Liver (tissue), 9 donors: Measurements from ENCODE around the gene DST. TPM values are rescaled to one million over a fixed set of nuclear protein-coding genes. Genes with fewer than 3 reads are reported as not detected.
A peak's percentile ranks its signal among the peaks of the same experiment; 100 is the strongest.

Experiments
- DNase-seq: peaks from one replicate; pipeline ENCODE4 v3.0.0-alpha.2; 2017; ENCODE audit warnings: low spot score
- H3K27ac ChIP-seq, 2 donors: one replicate each; pipeline ENCODE4 v1.7.0; 2013; ENCODE audit warnings: inconsistent platforms in 2 of 2, low read length in 2 of 2, control low read depth in 1 of 2, low read depth in 1 of 2, mild to moderate bottlenecking in 1 of 2
- H3K27me3 ChIP-seq, 4 donors: one replicate each; pipeline versions ENCODE4 v1.6.1 to v1.7.0; 2013; ENCODE audit warnings: low read length in 3 of 4, inconsistent platforms in 1 of 4, mild to moderate bottlenecking in 1 of 4, moderate library complexity in 1 of 4; ENCODE audit not compliant: control insufficient read depth in 4 of 4, insufficient read depth in 4 of 4
- H3K36me3 ChIP-seq, 4 donors: one replicate each; pipeline versions ENCODE4 v1.6.1 to v1.7.0; 2013; ENCODE audit warnings: low read length in 3 of 4, mild to moderate bottlenecking in 3 of 4, low read depth in 1 of 4, moderate library complexity in 1 of 4; ENCODE audit not compliant: control insufficient read depth in 4 of 4, insufficient read depth in 3 of 4
- H3K4me1 ChIP-seq, 4 donors: one replicate each; pipeline versions ENCODE4 v1.6.1 to v1.7.0; 2013; ENCODE audit warnings: low read length in 3 of 4, mild to moderate bottlenecking in 3 of 4, moderate library complexity in 1 of 4; ENCODE audit not compliant: control insufficient read depth in 4 of 4, insufficient read depth in 4 of 4
- H3K4me3 ChIP-seq, 3 donors: one replicate each; pipeline versions ENCODE4 v1.6.1 to v1.7.0; 2013; ENCODE audit warnings: low read length in 3 of 3, control low read depth in 1 of 3, low read depth in 1 of 3, mild to moderate bottlenecking in 1 of 3
- H3K9ac ChIP-seq, 2 donors: one replicate each; pipeline ENCODE4 v1.7.0; 2013; ENCODE audit warnings: low read length in 2 of 2, mild to moderate bottlenecking in 2 of 2, moderate library complexity in 2 of 2, control low read depth in 1 of 2, low read depth in 1 of 2
- H3K9me3 ChIP-seq, 4 donors: one replicate each; pipeline versions ENCODE4 v1.6.1 to v1.7.0; 2013; ENCODE audit warnings: low read length in 3 of 4; ENCODE audit not compliant: control insufficient read depth in 4 of 4
- CTCF ChIP-seq: fragments of 150-350 bp; IDR thresholded peaks from 2 replicates; pipeline ENCODE4 v1.5.1; 2017; ENCODE audit warnings: improper control_type of control experiment, low read depth, low read length; ENCODE audit not compliant: missing input control
- EGR1 ChIP-seq, 2 donors: IDR thresholded peaks; 2 replicates each; pipeline ENCODE4 v1.6.1; 2016 to 2018; ENCODE audit warnings: antibody characterized with exemption in 2 of 2, low read depth in 2 of 2
- FOXA1 ChIP-seq: IDR thresholded peaks from 2 replicates; pipeline ENCODE4 v1.6.1; 2016; ENCODE audit warnings: antibody characterized with exemption
- FOXA2 ChIP-seq: IDR thresholded peaks from 2 replicates; pipeline ENCODE4 v1.6.1; 2016; ENCODE audit warnings: antibody characterized with exemption
- GABPA ChIP-seq, 2 donors: IDR thresholded peaks in 1 of 2; conservative IDR thresholded peaks in 1 of 2; 2 replicates each; pipeline ENCODE4 v1.6.1; 2016; ENCODE audit warnings: antibody characterized with exemption in 2 of 2, mild to moderate bottlenecking in 1 of 2, moderate library complexity in 1 of 2
- HNF4A ChIP-seq, 2 donors: conservative IDR thresholded peaks; 2 replicates each; pipeline ENCODE4 v1.6.1; 2016; ENCODE audit warnings: antibody characterized with exemption in 2 of 2, mild to moderate bottlenecking in 2 of 2
- HNF4G ChIP-seq: IDR thresholded peaks from 2 replicates; pipeline ENCODE4 v1.6.1; 2016; ENCODE audit warnings: antibody characterized with exemption
- JUND ChIP-seq, 2 donors: IDR thresholded peaks; 2 replicates each; pipeline ENCODE4 v1.6.1; 2016; ENCODE audit warnings: antibody characterized with exemption in 2 of 2
- MAX ChIP-seq: IDR thresholded peaks from 2 replicates; pipeline ENCODE4 v1.6.1; 2016; ENCODE audit warnings: antibody characterized with exemption
- RAD21 ChIP-seq, 2 donors: IDR thresholded peaks; 2 replicates each; pipeline ENCODE4 v1.6.1; 2016; ENCODE audit warnings: antibody characterized with exemption in 2 of 2, mild to moderate bottlenecking in 2 of 2
- REST ChIP-seq: IDR thresholded peaks from 2 replicates; pipeline ENCODE4 v1.6.1; 2016; ENCODE audit warnings: antibody characterized with exemption, mild to moderate bottlenecking
- SP1 ChIP-seq: IDR thresholded peaks from 2 replicates; pipeline ENCODE4 v1.6.1; 2018; ENCODE audit warnings: antibody characterized with exemption, mild to moderate bottlenecking
- TAF1 ChIP-seq: conservative IDR thresholded peaks from 2 replicates; pipeline ENCODE4 v1.6.1; 2016; ENCODE audit warnings: antibody characterized with exemption, mild to moderate bottlenecking
- YY1 ChIP-seq: IDR thresholded peaks from 2 replicates; pipeline ENCODE4 v1.6.1; 2016; ENCODE audit warnings: antibody characterized with exemption, mild to moderate bottlenecking
- ZBTB33 ChIP-seq: IDR thresholded peaks from 2 replicates; pipeline ENCODE4 v1.6.1; 2016; ENCODE audit warnings: antibody characterized with exemption
- WGBS: extraction: QIAGEN DNeasy Blood & Tissue Kit; methylation state at CpG from one replicate; pipeline ENCODE4 v1.1.7; 2013; 5-methylcytosine and 5-hydroxymethylcytosine counted together
- polyA plus RNA-seq, 2 donors: library from polyadenylated mRNA; stranded (reverse) in 1 of 2; unstranded in 1 of 2; fragments of 200-250 nt in 1 of 2; fragments of >200 nt in 1 of 2; fragmentation: Nextera tagmentation in 1 of 2; extraction: Ambion mirVana in 1 of 2; gene quantifications; one replicate each; pipeline versions ENCODE4 v1.2.1 to v1.2.3, GENCODE V29; 2013 to 2015
- total RNA-seq, 2 donors: library from RNA; depleted of rRNA; stranded (reverse); fragments of >200 nt; gene quantifications; one replicate each; pipeline ENCODE4 v1.2.3, GENCODE V29; 2014
- TF ChIP-seq, protein P1 (sequence below): IDR thresholded peaks from 2 replicates; pipeline ENCODE4 v1.6.1; 2016; ENCODE audit warnings: antibody characterized with exemption
- donor health status: healthy.
- donor health status: healthy.
- donor health status: healthy.
- donor health status: healthy.
- donor health status: healthy.

The DST gene
- total and polyA plus RNA-seq, 4 donors, result 30.5 to 234 (median 86.7) TPM

- WGBS, result 20% methylated on average over 1 of the region's 1 CpG
- no peaks in the 10 kb centered on the region for H3K9me3 ChIP-seq
- peak overlapping the region in 1 of 2 donors; percentile 32 for H3K27ac ChIP-seq
- no peak for DNase-seq
- peaks cover 0 to 5% (median 2%) of the 10 kb centered on the region in 4 donors for H3K4me1 ChIP-seq
- H3K4me3 ChIP-seq, result no peak overlapping the region
- H3K27me3 ChIP-seq, result no peaks in the 10 kb centered on the region
- H3K9ac ChIP-seq, result no peak overlapping the region
- peaks cover 0 to 39% (median 31%) of the 10 kb centered on the region in 4 donors for H3K36me3 ChIP-seq
- TF ChIP-seq SP1, result no peak
- TF ChIP-seq TAF1, result no peak
- no peak for TF ChIP-seq REST
- TF ChIP-seq RAD21 (IDR thresholded peaks at IDR 0.05), result no peak
- no peak for TF ChIP-seq JUND (IDR thresholded peaks at IDR 0.05)
- TF ChIP-seq CTCF, result no peak
- TF ChIP-seq, protein P1, sequence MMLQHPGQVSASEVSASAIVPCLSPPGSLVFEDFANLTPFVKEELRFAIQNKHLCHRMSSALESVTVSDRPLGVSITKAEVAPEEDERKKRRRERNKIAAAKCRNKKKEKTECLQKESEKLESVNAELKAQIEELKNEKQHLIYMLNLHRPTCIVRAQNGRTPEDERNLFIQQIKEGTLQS, result no peak
- TF ChIP-seq YY1, result no peak
- TF ChIP-seq HNF4G, result no peak
- no peak for TF ChIP-seq ZBTB33
- TF ChIP-seq MAX, result no peak
- TF ChIP-seq HNF4A (conservative IDR thresholded peaks at IDR 0.05), result no peak
Observed at GRCh38 chr6:56649053-56649769, 6.5 kb upstream of the DST start.

DNA sequence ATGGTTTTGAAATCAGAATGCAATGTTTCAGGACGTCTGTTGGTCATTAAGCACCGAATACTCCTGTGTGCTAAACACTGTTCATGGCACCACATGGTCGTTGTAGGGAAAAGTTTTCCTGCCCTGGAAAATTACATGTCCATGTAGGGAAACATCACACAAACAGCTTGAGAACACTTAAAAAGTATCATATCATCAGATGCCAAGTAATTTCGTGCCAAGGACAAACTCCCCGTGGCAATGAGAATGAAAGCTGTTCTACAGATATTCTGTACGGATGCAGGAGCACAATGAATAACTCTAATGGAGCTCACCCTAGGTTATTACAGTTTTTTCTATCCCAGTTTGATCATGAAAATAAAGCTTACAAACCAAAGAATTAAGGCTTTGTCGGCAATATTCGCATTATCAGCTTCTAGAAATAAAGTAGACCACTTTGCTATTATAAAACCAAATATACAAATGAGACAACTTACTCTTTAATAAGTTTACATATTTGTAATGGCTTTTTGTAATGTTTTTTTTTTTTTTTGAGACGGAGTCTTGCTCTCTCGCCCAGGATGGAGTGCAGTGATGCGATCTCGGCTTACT, 4.6 kb upstream of the DST start:
- peaks cover 0 to 50% (median 31%) of the 10 kb centered on the region in 4 donors for H3K36me3 ChIP-seq
- no peaks in the 10 kb centered on the region for H3K9me3 ChIP-seq
- TF ChIP-seq EGR1 (IDR thresholded peaks at IDR 0.05; ENCODE audit: low read depth in 2 of 2) (no peak), MAX (no peak), REST (no peak), FOXA2 (no peak), JUND (IDR thresholded peaks at IDR 0.05) (no peak), HNF4A (conservative IDR thresholded peaks at IDR 0.05) (no peak), GABPA (IDR thresholded peaks at IDR 0.05 in 1 of 2, conservative IDR thresholded peaks at IDR 0.05 in 1 of 2) (no peak), SP1 (no peak), FOXA1 (no peak)
- 90% methylated on average over 12 of the region's 12 CpGs for WGBS
- no peak overlapping the region for H3K4me3 ChIP-seq
- H3K27ac ChIP-seq, result no peak overlapping the region
- no peaks in the 10 kb centered on the region for H3K27me3 ChIP-seq
- no peak overlapping the region for H3K9ac ChIP-seq
- H3K4me1 ChIP-seq, result peaks cover 0 to 9% (median 6%) of the 10 kb centered on the region in 4 donors
- no peak for DNase-seq
